ENCODE data around the gene FBLN2. TPM values are rescaled to one million over a fixed set of nuclear protein-coding genes. Genes with fewer than 3 reads are reported as not detected.
"Not testable (repeated sequence)": the region's sequence is repeated elsewhere in the genome, so short reads cannot be mapped to it uniquely, and the experiment has no call there.

FBLN2 gene
- total RNA-seq (10 to 100 TPM; 69.8 to 96.6 TPM), polyA plus RNA-seq (ENCODE audit: insufficient read length in 6 of 6) (10 to 100 TPM; 27.5 to 51.9 (median 34.6) TPM)
- long read RNA-seq, donor 1, full-length matches to known transcripts, result 1 of 11 reads
- long read RNA-seq, donor 1, partial matches to known transcripts, result 10 of 11 reads
- long read RNA-seq, donor 1, other reads (novel, unspliced or antisense), result 0 of 11 reads
- long read RNA-seq, donor 2, full-length matches to known transcripts, result 2 of 11 reads
- long read RNA-seq, donor 2, partial matches to known transcripts, result 9 of 11 reads
- long read RNA-seq, donor 2, other reads (novel, unspliced or antisense), result 0 of 11 reads
- long read RNA-seq, donor 3, full-length matches to known transcripts, result 12 of 12 reads
- long read RNA-seq, donor 3, partial matches to known transcripts, result 0 of 12 reads
- long read RNA-seq, donor 3, other reads (novel, unspliced or antisense), result 0 of 12 reads
- long read RNA-seq, donor 4, full-length matches to known transcripts, result 5 of 10 reads
- long read RNA-seq, donor 4, partial matches to known transcripts, result 3 of 10 reads
- long read RNA-seq, donor 4, other reads (novel, unspliced or antisense), result 2 of 10 reads
- long read RNA-seq, donor 5, result 0 reads
- long read RNA-seq, donor 6, full-length matches to known transcripts, result 5 of 11 reads
- long read RNA-seq, donor 6, partial matches to known transcripts, result 6 of 11 reads
- long read RNA-seq, donor 6, other reads (novel, unspliced or antisense), result 0 of 11 reads
- long read RNA-seq, donor 7, full-length matches to known transcripts, result 1 of 1 reads
- long read RNA-seq, donor 7, partial matches to known transcripts, result 0 of 1 reads
- long read RNA-seq, donor 7, other reads (novel, unspliced or antisense), result 0 of 1 reads
- long read RNA-seq, donor 8, full-length matches to known transcripts, result 9 of 9 reads
- long read RNA-seq, donor 8, partial matches to known transcripts, result 0 of 9 reads
- long read RNA-seq, donor 8, other reads (novel, unspliced or antisense), result 0 of 9 reads
- long read RNA-seq, donor 9, result 0 reads
- long read RNA-seq, donor 10, partial matches to known transcripts, result 2 of 2 reads
- long read RNA-seq, donor 10, other reads (novel, unspliced or antisense), result 0 of 2 reads
- long read RNA-seq, donor 11, full-length matches to known transcripts, result 1 of 6 reads
- long read RNA-seq, donor 11, partial matches to known transcripts, result 5 of 6 reads
- long read RNA-seq, donor 11, other reads (novel, unspliced or antisense), result 0 of 6 reads
- long read RNA-seq, donor 12, full-length matches to known transcripts, result 4 of 9 reads
- long read RNA-seq, donor 12, partial matches to known transcripts, result 5 of 9 reads
- long read RNA-seq, donor 12, other reads (novel, unspliced or antisense), result 0 of 9 reads

DNA sequence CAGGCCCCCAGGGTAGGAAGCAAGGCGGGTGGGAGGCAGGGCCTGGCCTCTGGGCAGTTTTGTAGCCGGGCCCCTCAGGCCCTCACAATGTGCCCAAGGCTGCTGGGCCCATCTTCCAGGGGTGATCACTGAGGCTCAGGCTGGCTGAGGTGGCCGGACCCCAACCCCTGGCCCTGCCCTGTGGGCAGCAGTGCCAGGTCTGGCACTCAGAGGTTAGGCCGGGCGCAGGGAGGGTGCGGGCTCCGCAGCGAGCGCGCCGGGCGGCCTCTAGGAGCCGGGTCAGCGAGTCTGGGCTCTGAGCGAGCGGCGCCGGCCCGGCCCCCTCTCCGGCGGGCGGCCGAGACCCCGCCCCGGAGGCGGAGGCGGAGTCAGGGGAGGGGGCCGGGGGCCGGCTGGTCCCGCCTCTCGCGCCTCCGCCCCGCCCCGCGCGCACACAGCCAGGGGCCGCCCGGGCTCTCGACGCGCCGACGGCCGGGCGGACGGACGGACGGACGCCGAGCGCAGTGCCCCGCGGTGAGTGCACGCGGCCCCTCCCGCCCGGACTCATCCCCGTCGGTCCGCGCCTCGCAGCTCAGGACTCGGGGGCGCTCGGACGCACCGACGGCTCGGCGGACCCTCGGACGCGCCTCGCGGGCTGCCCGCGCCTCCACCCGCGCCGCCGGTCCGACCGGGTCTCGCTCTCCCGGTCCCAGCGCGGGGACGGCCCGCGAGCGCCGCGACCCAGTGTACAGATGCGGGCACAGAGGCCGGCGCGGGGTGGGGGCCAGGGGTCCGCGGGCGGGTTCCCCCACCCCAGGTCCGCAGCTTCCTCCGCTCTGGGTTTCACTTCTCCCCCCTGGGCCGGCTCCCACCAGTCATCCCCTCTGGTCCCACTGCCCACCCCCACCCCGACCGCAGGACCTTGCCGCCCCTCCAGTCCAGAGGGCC, at the start of gene FBLN2:
TSS of gene FBLN2 (plus strand) at position 430 of the 927 bp plus-strand sequence. CDS start 21,231 bp downstream, outside the sequence.
- TF ChIP-seq, protein P1, sequence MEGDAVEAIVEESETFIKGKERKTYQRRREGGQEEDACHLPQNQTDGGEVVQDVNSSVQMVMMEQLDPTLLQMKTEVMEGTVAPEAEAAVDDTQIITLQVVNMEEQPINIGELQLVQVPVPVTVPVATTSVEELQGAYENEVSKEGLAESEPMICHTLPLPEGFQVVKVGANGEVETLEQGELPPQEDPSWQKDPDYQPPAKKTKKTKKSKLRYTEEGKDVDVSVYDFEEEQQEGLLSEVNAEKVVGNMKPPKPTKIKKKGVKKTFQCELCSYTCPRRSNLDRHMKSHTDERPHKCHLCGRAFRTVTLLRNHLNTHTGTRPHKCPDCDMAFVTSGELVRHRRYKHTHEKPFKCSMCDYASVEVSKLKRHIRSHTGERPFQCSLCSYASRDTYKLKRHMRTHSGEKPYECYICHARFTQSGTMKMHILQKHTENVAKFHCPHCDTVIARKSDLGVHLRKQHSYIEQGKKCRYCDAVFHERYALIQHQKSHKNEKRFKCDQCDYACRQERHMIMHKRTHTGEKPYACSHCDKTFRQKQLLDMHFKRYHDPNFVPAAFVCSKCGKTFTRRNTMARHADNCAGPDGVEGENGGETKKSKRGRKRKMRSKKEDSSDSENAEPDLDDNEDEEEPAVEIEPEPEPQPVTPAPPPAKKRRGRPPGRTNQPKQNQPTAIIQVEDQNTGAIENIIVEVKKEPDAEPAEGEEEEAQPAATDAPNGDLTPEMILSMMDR (IDR thresholded peaks at IDR 0.05), result no peak
- intact Hi-C loops (cut with DNase I), result no loop called here
- Histone ChIP-seq H3K27ac (peak within 1 kb of the TSS in 1 of 2 donors; percentile 18), H3K9me3 (no peaks in the 10 kb centered on the region), H3K4me1 (peaks cover 0 to 10% of the 10 kb centered on the region in 2 donors), H3K36me3 (no peaks in the 10 kb centered on the region), H3K4me3 (peak within 1 kb of the TSS; percentile 13), H3K27me3 (peaks cover 0 to 78% of the 10 kb centered on the region in 2 donors)
- ATAC-seq (peak; percentile 91), DNase-seq (peak in 2 of 4 donors; percentile 71 to 83)

DNA sequence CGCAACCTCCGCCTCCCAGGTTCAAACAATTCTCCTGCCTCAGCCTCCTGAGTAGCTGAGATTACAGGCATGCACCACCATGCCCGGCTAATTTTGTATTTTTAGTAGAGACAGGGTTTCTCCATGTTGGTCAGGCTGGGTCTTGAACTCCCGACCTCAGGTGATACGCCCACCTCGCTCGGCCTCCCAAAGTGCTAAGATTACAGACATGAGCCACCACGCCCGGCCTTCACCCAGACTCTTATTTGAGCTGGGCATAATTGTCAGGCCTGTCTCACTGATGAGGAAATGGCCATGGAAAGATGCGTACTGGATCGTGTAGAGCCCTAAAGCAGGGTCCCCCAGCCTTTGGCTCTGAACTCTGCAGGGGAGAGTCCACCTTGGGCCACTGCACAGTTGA, 49.7 kb upstream of the FBLN2 start:
- ATAC-seq; H3K4me1 ChIP-seq; H3K4me3 ChIP-seq; H3K27ac ChIP-seq; H3K27me3 ChIP-seq; DNase-seq; H3K9me3 ChIP-seq; intact Hi-C loops (cut with DNase I): not testable (repeated sequence)
- peaks cover 0 to 14% of the 10 kb centered on the region in 2 donors for H3K36me3 ChIP-seq

DNA sequence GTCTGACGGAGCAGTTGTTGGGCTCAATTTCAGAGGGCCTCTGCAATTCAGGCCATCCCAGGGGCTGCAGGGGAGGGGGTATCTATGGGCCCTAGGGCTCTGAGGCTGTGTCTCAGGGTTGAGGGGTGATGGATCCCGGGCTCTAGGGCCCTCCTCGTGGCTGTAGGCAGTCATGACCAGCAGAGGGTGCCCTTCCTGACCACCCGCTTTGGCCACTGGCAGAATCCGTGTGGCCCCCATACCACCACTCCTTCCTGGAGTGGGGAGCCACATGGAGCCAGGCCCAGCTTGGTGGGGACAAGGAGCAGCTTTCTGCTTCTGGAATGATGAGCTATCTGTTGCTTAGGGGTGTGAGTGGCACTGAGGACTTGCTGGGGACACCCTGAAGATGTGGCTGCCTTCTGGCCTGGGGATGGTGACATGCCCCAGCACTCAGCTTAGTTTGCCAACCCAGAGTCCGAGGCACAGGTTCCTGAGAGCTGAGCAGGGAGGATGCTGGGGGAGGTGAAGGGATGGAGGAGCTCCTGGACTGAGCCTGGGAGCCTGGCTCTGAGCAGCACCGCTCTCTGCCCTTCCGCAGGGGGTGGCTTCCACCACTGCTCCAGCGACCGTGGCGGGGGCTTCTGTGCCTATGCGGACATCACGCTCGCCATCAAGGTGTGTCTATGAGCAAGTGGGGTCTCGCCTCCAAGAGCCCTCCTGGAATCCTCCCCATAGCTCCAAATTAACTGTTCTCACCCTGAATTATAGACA, 48.6 kb upstream of the FBLN2 start:
- H3K36me3 ChIP-seq, result peaks cover 0 to 16% of the 10 kb centered on the region in 2 donors
- TF ChIP-seq, protein P1 (IDR thresholded peaks at IDR 0.05), result peak in 1 of 2 donors; percentile 40
- H3K9me3 ChIP-seq, result no peaks in the 10 kb centered on the region
- no peak for DNase-seq
- intact Hi-C loops (cut with DNase I), result loop anchor here in 1 of 2 donors (10.0 kb wide), 1 partner anchor 154 kb away; no protein-coding TSS in a partner anchor
- H3K27me3 ChIP-seq, result no peaks in the 10 kb centered on the region
- peaks cover 0 to 7% of the 10 kb centered on the region in 2 donors for H3K4me1 ChIP-seq
- no peak for ATAC-seq
- no peak overlapping the region for H3K27ac ChIP-seq
- H3K4me3 ChIP-seq, result no peak overlapping the region

DNA sequence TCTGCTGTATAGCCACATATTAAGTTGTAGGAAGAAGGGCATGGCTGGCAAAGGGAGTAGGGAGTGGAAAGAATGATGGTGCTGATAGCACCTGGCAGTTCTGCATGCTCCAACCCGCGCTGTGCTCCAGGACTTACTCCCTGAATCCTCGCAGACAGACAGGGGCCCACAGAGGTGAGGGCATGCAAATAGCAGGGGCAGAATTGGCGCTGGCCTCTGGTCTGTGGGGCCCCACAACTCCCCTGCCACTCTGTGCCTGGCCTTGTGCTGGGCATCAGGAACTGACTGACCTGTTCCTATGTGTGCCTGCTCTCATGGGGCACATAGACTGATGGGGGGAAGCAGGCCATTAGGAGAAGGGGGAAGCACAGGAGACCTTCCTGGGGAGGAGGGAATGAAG, 47.9 kb upstream of the FBLN2 start:
- intact Hi-C loops (cut with DNase I), result loop anchor here in 1 of 2 donors (10.0 kb wide), 1 partner anchor 154 kb away; no protein-coding TSS in a partner anchor
- Histone ChIP-seq H3K27me3 (no peaks in the 10 kb centered on the region), H3K9me3 (no peaks in the 10 kb centered on the region), H3K4me1 (peaks cover 0 to 7% of the 10 kb centered on the region in 2 donors), H3K4me3 (no peak overlapping the region), H3K36me3 (peaks cover 0 to 16% of the 10 kb centered on the region in 2 donors), H3K27ac (no peak overlapping the region)
- TF ChIP-seq, protein P1 (IDR thresholded peaks at IDR 0.05), result no peak
- DNase-seq (no peak), ATAC-seq (no peak)

Measured in left lung (tissue), 14 donors.